ENCODE measurements around the gene MOV10. TPM values are rescaled to one million over a fixed set of nuclear protein-coding genes. Genes with fewer than 3 reads are reported as not detected.
"Not testable (repeated sequence)": the region's sequence is repeated elsewhere in the genome, so short reads cannot be mapped to it uniquely, and the experiment has no call there.

Gene MOV10
- total RNA-seq, 1 donor from 2014 or later: 36.7 TPM

- DNase-seq: no peak
These were observed 40.1 kb downstream of the MOV10 start for GRCh38 chr1:112714313-112715263.

- peak; percentile 72 for DNase-seq
These were observed 41.0 kb downstream of the MOV10 start, which contains the start of gene PPM1J for GRCh38 chr1:112715264-112716053. TSS of gene PPM1J (minus strand) at chr1:112715332. CDS start at chr1:112715301, 31 bp downstream.

- DNase-seq: peak; percentile 69
These were observed 41.8 kb downstream of the MOV10 start for GRCh38 chr1:112716133-112716720.

GRCh38 chr1:112717263-112717873 is 42.9 kb downstream of the MOV10 start:
- DNase-seq: no peak

GRCh38 chr1:112718691-112719418 is 44.4 kb downstream of the MOV10 start:
- no peak for DNase-seq

- DNase-seq: no peak
These were observed 45.2 kb downstream of the MOV10 start for GRCh38 chr1:112719706-112720105.

- no peak for DNase-seq
These were observed 46.3 kb downstream of the MOV10 start for GRCh38 chr1:112720800-112721199.

- not testable (repeated sequence) for DNase-seq
These were observed 46.8 kb downstream of the MOV10 start for GRCh38 chr1:112721294-112721693.

GRCh38 chr1:112721966-112722524 is 47.6 kb downstream of the MOV10 start:
- no peak for DNase-seq

GRCh38 chr1:112722601-112723510 is 48.4 kb downstream of the MOV10 start:
- DNase-seq: no peak

GRCh38 chr1:112723511-112723839 is 49.0 kb downstream of the MOV10 start:
- no peak for DNase-seq

GRCh38 chr1:112724240-112724639 is 49.8 kb downstream of the MOV10 start:
- DNase-seq: not testable (repeated sequence)

GRCh38 chr1:112727716-112728115 is 53.3 kb downstream of the MOV10 start:
- DNase-seq: no peak

- DNase-seq: not testable (repeated sequence)
These were observed 54.0 kb downstream of the MOV10 start for GRCh38 chr1:112728306-112728971.

- DNase-seq: not testable (repeated sequence)
These were observed 54.6 kb downstream of the MOV10 start for GRCh38 chr1:112729011-112729410.

GRCh38 chr1:112729909-112730308 is 55.5 kb downstream of the MOV10 start:
- DNase-seq: no peak

GRCh38 chr1:112731451-112731850 is 57.0 kb downstream of the MOV10 start:
- DNase-seq: no peak

GRCh38 chr1:112735752-112736151 is 61.3 kb downstream of the MOV10 start:
- DNase-seq: no peak

- DNase-seq: no peak
These were observed 63.1 kb downstream of the MOV10 start for GRCh38 chr1:112737573-112737972.
